HFF-Myc (cell line): ENCODE results near the gene RNGTT.

Experiments used
- DNase-seq: peaks from one replicate; pipeline ENCODE4 v3.0.0-alpha.2; 2011; ENCODE audit warnings: low read depth; ENCODE audit errors: extremely low read depth
- H3K4me3 ChIP-seq: replicated peaks from 2 replicates; pipeline ENCODE4 v1.5.1; 2011; ENCODE audit warnings: low read depth, mild to moderate bottlenecking, control low read depth, low read length
- CTCF ChIP-seq: IDR thresholded peaks from 2 replicates; pipeline ENCODE4 v1.5.1; 2012; ENCODE audit warnings: mild to moderate bottlenecking, low read depth, low read length, control low read depth; ENCODE audit errors: missing control alignments

Gene RNGTT

GRCh38 chr6:88815491-88815890, 147.9 kb downstream of the RNGTT start:
- H3K4me3 ChIP-seq = no peak overlapping the region
- DNase-seq = no peak
- no peak for TF ChIP-seq CTCF

DNA sequence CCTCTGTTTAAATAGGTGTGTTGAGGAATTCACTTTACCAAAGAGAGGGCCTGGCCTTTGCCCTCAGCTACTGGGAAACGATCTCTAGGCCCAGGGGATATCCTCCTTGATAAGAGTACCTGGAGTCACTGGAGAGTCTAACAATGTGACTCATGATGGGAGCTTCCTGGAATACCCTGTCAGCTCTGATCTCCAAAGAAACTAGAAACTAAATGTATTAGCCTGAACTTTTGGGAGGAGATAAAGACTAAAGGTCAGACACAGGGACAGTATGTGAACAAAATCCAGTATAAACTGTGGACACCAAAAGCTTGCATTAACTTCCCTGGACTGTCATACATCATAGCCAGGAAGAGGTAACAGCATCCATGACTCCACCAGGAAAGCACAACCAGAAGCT, 148.5 kb downstream of the RNGTT start:
- H3K4me3 ChIP-seq = no peak overlapping the region
- no peak for TF ChIP-seq CTCF
- no peak for DNase-seq

- TF ChIP-seq CTCF = no peak
- no peak for DNase-seq
- no peak overlapping the region for H3K4me3 ChIP-seq
These were observed 150.4 kb downstream of the RNGTT start for GRCh38 chr6:88813045-88813444.

DNA sequence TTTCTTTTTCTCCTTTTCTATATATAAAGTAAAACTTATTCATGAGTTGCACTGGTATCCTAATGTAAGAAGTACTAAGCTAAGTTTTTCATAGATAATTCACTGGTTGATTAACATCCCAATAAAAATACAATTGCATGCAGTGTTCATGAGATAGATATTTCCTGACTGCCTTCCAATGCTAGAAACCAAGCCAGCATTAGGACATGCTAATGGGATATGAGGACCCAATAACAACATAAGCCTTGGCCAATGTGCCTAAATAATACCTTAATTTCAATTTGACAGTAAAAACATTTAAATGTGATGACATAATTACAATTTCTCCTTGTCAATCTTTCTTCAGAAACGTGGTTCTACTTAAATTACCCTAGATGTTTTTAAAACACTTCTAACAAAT, 152.7 kb downstream of the RNGTT start:
- H3K4me3 ChIP-seq = no peak overlapping the region
- DNase-seq = no peak

DNA sequence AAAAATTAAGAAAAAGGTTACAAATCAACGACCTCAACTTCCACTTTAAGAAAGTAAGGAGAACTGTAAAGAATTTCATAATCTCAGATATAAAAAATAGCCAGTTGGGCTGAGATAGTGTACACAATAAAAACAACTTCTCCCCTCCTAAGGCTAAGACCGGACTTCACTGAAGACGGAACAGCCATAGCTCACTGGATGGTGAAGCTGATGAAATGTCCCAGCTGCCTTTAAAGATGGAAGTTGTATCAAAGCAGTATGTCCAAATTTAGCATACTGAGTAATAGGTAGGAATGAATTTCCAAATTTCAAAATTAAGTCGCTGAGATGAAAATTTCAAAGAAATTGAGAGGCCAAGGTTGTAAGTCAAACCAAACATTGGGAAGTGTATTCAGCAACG, 153.3 kb downstream of the RNGTT start:
- no peak for TF ChIP-seq CTCF
- no peak for DNase-seq
- no peak overlapping the region for H3K4me3 ChIP-seq

More for the DNA sequence above, 152.7 kb downstream of the RNGTT start:
- no peak for TF ChIP-seq CTCF

GRCh38 chr6:88808381-88808780, 155.0 kb downstream of the RNGTT start:
- H3K4me3 ChIP-seq = no peak overlapping the region
- DNase-seq = no peak
- TF ChIP-seq CTCF = no peak

DNA sequence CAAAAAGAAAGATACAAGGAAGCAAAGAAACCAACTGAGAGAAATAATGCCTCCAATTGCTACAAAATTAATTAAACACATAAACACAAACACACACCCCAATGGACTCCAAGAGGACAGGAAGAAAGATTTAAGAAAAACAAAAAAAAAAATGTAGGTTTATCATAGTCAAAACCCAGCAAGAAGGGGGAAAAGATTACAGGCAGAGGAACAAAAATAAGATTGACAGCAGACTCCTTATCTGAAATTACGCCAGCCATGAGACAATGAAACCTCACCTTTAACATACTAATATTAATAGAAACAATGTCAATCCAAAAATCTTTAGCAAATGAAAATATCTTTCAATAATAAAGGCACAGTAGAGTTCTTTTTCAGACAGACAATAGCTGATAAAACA, 155.8 kb downstream of the RNGTT start:
- H3K4me3 ChIP-seq = no peak overlapping the region
- DNase-seq = no peak
- no peak for TF ChIP-seq CTCF
